Stimulated activated CD4-positive, alpha-beta T cell treated with anti-CD3 and anti-CD28 coated beads, Interleukin-1b, Interleukin-23, amount 100 ng/mL, for 1 hour (primary cell): ENCODE measurements around the gene AADAT.
"Not testable (repeated sequence)": the region's sequence is repeated elsewhere in the genome, so short reads cannot be mapped to it uniquely, and the experiment has no call there.

Experiments used
- DNase-seq, 2 donors: peaks; one replicate each; pipeline ENCODE4 v3.0.0-alpha.2; 2020; ENCODE audit warnings: low read depth in 2 of 2

AADAT gene

GRCh38 chr4:170090352-170091052 is 746 bp upstream of the AADAT start:
- DNase-seq, result no peak

- no peak for DNase-seq
These were observed 485 bp downstream of the AADAT start for GRCh38 chr4:170089274-170089667.

GRCh38 chr4:170088716-170089115 is 1.0 kb downstream of the AADAT start:
- DNase-seq, result no peak

- DNase-seq, result no peak
These were observed 2.5 kb downstream of the AADAT start for GRCh38 chr4:170087163-170087700.

- DNase-seq, result no peak
These were observed 6.2 kb downstream of the AADAT start for GRCh38 chr4:170083541-170083940.

- DNase-seq, result no peak
These were observed 9.3 kb downstream of the AADAT start for GRCh38 chr4:170080496-170080895.

GRCh38 chr4:170079981-170080380 is 9.8 kb downstream of the AADAT start:
- DNase-seq, result no peak

GRCh38 chr4:170071196-170071595 is 18.6 kb downstream of the AADAT start:
- DNase-seq, result no peak

- DNase-seq, result no peak
These were observed 21.2 kb downstream of the AADAT start for GRCh38 chr4:170068438-170069128.

GRCh38 chr4:170059421-170059820 is 30.3 kb downstream of the AADAT start:
- DNase-seq, result no peak

- DNase-seq, result no peak
These were observed 30.9 kb downstream of the AADAT start for GRCh38 chr4:170058826-170059225.

- DNase-seq, result no peak
These were observed 31.9 kb downstream of the AADAT start for GRCh38 chr4:170057866-170058265.

GRCh38 chr4:170052919-170053318 is 36.8 kb downstream of the AADAT start:
- no peak for DNase-seq

- DNase-seq, result no peak
These were observed 38.4 kb downstream of the AADAT start for GRCh38 chr4:170051402-170051801.

- no peak for DNase-seq
These were observed 40.0 kb downstream of the AADAT start for GRCh38 chr4:170049766-170050165.

- DNase-seq, result peak in 1 of 2 donors; percentile 17
These were observed 41.9 kb downstream of the AADAT start for GRCh38 chr4:170047771-170048354.

GRCh38 chr4:170046156-170046555 is 43.6 kb downstream of the AADAT start:
- DNase-seq, result not testable (repeated sequence)

GRCh38 chr4:170040031-170040680 is 49.6 kb downstream of the AADAT start:
- no peak for DNase-seq

- no peak for DNase-seq
These were observed 51.0 kb downstream of the AADAT start for GRCh38 chr4:170038769-170039168.

- no peak for DNase-seq
These were observed 51.5 kb downstream of the AADAT start for GRCh38 chr4:170038232-170038631.

GRCh38 chr4:170037481-170037880 is 52.3 kb downstream of the AADAT start:
- DNase-seq, result no peak

GRCh38 chr4:170035845-170036244 is 53.9 kb downstream of the AADAT start:
- DNase-seq, result no peak
